GM12801 (cell line): ENCODE data around the gene RNF214.

ENCODE experiments used
- CTCF ChIP-seq: IDR thresholded peaks from one replicate; pipeline ENCODE4 v1.5.1; 2011; ENCODE audit warnings: control low read depth; ENCODE audit not compliant: insufficient read length; ENCODE audit errors: extremely low read depth

Gene RNF214

DNA sequence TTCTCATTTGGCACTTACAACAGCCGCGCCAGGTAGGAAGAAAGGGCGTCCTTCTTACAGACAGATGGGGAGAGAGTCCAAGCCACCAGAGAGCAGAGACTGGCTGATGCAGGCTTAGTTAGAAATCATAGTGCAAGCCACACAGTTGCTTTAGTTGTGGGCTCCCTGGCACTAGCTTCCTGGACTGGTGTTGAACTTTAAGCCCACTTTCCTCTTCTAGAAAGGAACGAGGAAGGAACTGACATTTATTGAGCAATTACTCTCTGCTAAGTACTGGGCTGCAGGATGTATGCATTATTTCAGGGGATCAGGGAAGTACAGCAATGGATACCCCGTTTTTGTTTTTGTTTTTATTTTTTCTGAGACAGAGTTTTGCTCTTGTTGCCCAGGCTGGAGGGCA, 80.6 kb downstream of the RNF214 start:
- TF ChIP-seq CTCF, result no peak

DNA sequence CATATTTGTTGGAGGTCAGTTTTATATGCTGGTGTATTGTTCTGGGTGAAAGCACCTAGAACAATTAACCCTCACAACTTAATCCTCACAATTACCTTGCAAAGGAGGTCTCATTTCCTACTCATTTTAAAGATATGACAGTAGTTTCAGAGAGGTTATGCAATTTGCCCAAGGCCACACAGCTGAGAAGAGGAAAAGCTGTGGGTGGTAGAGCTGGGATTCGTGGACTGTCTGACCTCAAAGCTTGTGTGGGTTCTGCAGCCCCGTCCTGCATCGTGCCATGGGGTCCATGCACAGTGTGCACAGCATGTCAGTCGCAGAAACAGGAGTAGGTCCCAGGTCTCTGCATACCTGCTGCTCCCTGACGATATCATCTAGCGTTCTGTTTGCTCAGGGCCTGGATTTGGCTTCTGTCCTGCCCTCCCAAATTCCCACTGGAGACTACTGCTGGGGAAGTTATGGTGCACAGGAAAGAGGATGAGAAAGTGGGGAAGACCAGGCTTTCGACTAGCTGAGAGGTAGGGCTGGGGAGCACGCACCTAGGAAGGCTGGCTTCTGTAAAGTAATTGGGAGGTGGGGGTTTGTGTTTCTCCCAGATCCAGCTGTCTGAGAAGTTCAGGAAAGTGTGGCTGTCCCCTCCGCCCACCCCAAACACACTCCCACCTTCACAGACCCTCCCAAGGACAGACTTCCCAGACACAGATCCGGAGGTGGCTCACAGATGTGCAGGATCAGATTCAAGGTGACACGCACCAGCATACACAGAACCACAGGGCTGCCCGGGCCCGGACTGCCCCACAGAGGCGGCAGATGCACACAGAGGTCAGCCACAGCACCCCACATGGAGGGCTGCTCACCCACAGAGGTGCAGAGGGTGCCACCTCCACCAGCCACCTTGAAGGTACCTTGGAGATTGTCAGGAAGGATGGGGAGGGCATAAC, 81.6 kb downstream of the RNF214 start:
- no peak for TF ChIP-seq CTCF

GRCh38 chr11:117314840-117315239, 82.4 kb downstream of the RNF214 start:
- no peak for TF ChIP-seq CTCF

- no peak for TF ChIP-seq CTCF
These were observed 83.1 kb downstream of the RNF214 start for GRCh38 chr11:117315285-117316196.

GRCh38 chr11:117316197-117316961, 83.9 kb downstream of the RNF214 start, which contains the start of gene BACE1:
BACE1 (minus strand) TSS chr11:117316256; CDS start chr11:117315795, 461 bp downstream.
- no peak for TF ChIP-seq CTCF

DNA sequence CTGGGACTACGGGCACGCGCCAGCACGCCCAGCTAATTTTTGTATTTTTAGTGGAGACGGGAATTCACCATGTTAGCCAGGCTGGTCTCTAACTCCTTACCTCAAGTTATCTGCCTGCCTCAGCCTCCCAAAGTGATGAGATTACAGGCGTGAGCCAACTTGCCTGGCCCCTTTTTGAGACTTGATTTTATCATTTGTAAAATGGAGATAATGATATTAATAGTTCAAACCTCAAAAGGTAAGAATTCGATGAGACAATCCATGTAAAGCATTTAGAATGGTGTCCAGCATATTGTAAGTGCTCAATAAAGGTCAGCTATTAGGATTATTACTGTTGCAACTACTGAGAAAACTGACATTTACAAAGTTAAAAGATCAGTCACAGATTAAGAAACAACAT, 86.3 kb downstream of the RNF214 start:
- TF ChIP-seq CTCF, result no peak
